H9 (cell line): ENCODE results near the gene PUM1. TPM values are rescaled to one million over a fixed set of nuclear protein-coding genes. Genes with fewer than 3 reads are reported as not detected.

ENCODE experiments used
- DNase-seq: peaks from one replicate; pipeline ENCODE4 v3.0.0-alpha.2; 2017
- H2AFZ ChIP-seq: one replicate; pipeline ENCODE4 v1.6.1; 2013; ENCODE audit warnings: mild to moderate bottlenecking, low read length, control low read depth, moderate library complexity
- H2AK5ac ChIP-seq: 2 replicates; pipeline ENCODE4 v1.6.1; 2013; ENCODE audit warnings: low read length, control low read depth, mixed read lengths; ENCODE audit not compliant: insufficient read length
- H2BK120ac ChIP-seq: one replicate; pipeline ENCODE4 v1.6.1; 2013; ENCODE audit warnings: low read depth, mild to moderate bottlenecking, low read length, control low read depth, inconsistent platforms; ENCODE audit not compliant: poor library complexity, severe bottlenecking
- H2BK12ac ChIP-seq: 2 replicates; pipeline ENCODE4 v1.6.1; 2013; ENCODE audit warnings: low read length, control low read depth, mixed read lengths, low read depth; ENCODE audit not compliant: insufficient read length
- H2BK15ac ChIP-seq: 2 replicates; pipeline ENCODE4 v1.6.1; 2013; ENCODE audit warnings: low read depth, low read length, control low read depth
- H2BK20ac ChIP-seq: one replicate; pipeline ENCODE4 v1.6.1; 2013; ENCODE audit warnings: low read depth, mild to moderate bottlenecking, low read length, control low read depth, inconsistent platforms; ENCODE audit not compliant: poor library complexity, severe bottlenecking
- H2BK5ac ChIP-seq: 2 replicates; pipeline ENCODE4 v1.6.1; 2013; ENCODE audit warnings: low read length, control low read depth, mixed read lengths; ENCODE audit not compliant: insufficient read length
- H3K14ac ChIP-seq: 2 replicates; pipeline ENCODE4 v1.6.1; 2013; ENCODE audit warnings: low read length, control low read depth; ENCODE audit not compliant: insufficient read depth
- H3K18ac ChIP-seq: 2 replicates; pipeline ENCODE4 v1.6.1; 2013; ENCODE audit warnings: low read depth, mild to moderate bottlenecking, mixed read lengths, low read length, control low read depth; ENCODE audit not compliant: insufficient read length
- H3K23ac ChIP-seq: 2 replicates; pipeline ENCODE4 v1.6.1; 2013; ENCODE audit warnings: low read length, control low read depth, mixed read lengths, low read depth; ENCODE audit not compliant: insufficient read length
- H3K23me2 ChIP-seq: 2 replicates; pipeline ENCODE4 v1.6.1; 2013; ENCODE audit warnings: low read depth, mild to moderate bottlenecking, mixed read lengths, low read length, control low read depth; ENCODE audit not compliant: insufficient read length, poor library complexity, severe bottlenecking
- H3K27ac ChIP-seq: 2 replicates; pipeline ENCODE4 v1.5.1; 2013; ENCODE audit warnings: low read length, control low read depth, mixed read lengths, low read depth; ENCODE audit not compliant: insufficient read length
- H3K27me3 ChIP-seq: 2 replicates; pipeline ENCODE4 v1.6.1; 2013; ENCODE audit warnings: low read length, control low read depth, inconsistent platforms; ENCODE audit not compliant: insufficient read depth
- H3K4ac ChIP-seq: 2 replicates; pipeline ENCODE4 v1.6.1; 2013; ENCODE audit warnings: low read depth, mild to moderate bottlenecking, control low read depth, inconsistent platforms, low read length, moderate library complexity
- H3K4me1 ChIP-seq: 2 replicates; pipeline ENCODE4 v1.6.1; 2013; ENCODE audit warnings: low read length, control low read depth, inconsistent platforms; ENCODE audit not compliant: insufficient read depth
- H3K4me2 ChIP-seq: 2 replicates; pipeline ENCODE4 v1.6.1; 2013; ENCODE audit warnings: low read length, control low read depth, mixed read lengths; ENCODE audit not compliant: insufficient read length, insufficient read depth
- H3K56ac ChIP-seq: 2 replicates; pipeline ENCODE4 v1.6.1; 2013; ENCODE audit warnings: low read depth, mild to moderate bottlenecking, mixed read lengths, low read length, control low read depth; ENCODE audit not compliant: insufficient read length
- H3K79me1 ChIP-seq: 2 replicates; pipeline ENCODE4 v1.6.1; 2013; ENCODE audit warnings: low read depth, mild to moderate bottlenecking, moderate library complexity, low read length, control low read depth, inconsistent platforms; ENCODE audit not compliant: insufficient read depth, poor library complexity, severe bottlenecking
- H3K79me2 ChIP-seq: 2 replicates; pipeline ENCODE4 v1.6.1; 2013; ENCODE audit warnings: low read length, control low read depth, inconsistent platforms; ENCODE audit not compliant: insufficient read depth
- H3K9ac ChIP-seq: 2 replicates; pipeline ENCODE4 v1.6.1; 2013; ENCODE audit warnings: low read length, control low read depth, mixed read lengths; ENCODE audit not compliant: insufficient read length; ENCODE audit errors: extremely low read depth
- H3K9me3 ChIP-seq: one replicate; pipeline ENCODE4 v1.6.1; 2013; ENCODE audit warnings: low read depth, low read length, inconsistent platforms; ENCODE audit not compliant: control insufficient read depth
- H3T11ph ChIP-seq: one replicate; pipeline ENCODE4 v1.6.1; 2013; ENCODE audit warnings: mild to moderate bottlenecking, low read length, control low read depth, inconsistent platforms
- H4K20me1 ChIP-seq: one replicate; pipeline ENCODE4 v1.6.1; 2013; ENCODE audit not compliant: control insufficient read depth, insufficient read length, insufficient read depth
- H4K5ac ChIP-seq: 2 replicates; pipeline ENCODE4 v1.6.1; 2013; ENCODE audit warnings: low read depth, mild to moderate bottlenecking, mixed read lengths, low read length, control low read depth; ENCODE audit not compliant: insufficient read length
- H4K8ac ChIP-seq: replicated peaks from 2 replicates; pipeline ENCODE4 v1.6.1; 2013; ENCODE audit warnings: low read length, control low read depth, mixed read lengths, low read depth; ENCODE audit not compliant: insufficient read length
- H4K91ac ChIP-seq: 2 replicates; pipeline ENCODE4 v1.6.1; 2013; ENCODE audit warnings: low read depth, mild to moderate bottlenecking, moderate library complexity, mixed read lengths, low read length, control low read depth; ENCODE audit not compliant: insufficient read length
- H3K27ac Mint-ChIP-seq, 3 experiments: 2 replicates in 2 of 3; 3 replicates in 1 of 3; pipeline ENCODE4 v1.8.0; 2020 to 2021; ENCODE audit warnings: mixed read lengths in 3 of 3, mild to moderate bottlenecking in 1 of 3, moderate library complexity in 1 of 3
- H3K27me3 Mint-ChIP-seq: 2 replicates; pipeline ENCODE4 v1.8.0; 2021; ENCODE audit warnings: low read depth, mild to moderate bottlenecking, moderate library complexity, mixed read lengths
- H3K36me3 Mint-ChIP-seq, 3 experiments: 2 replicates in 2 of 3; 3 replicates in 1 of 3; pipeline ENCODE4 v1.8.0; 2020 to 2021; ENCODE audit warnings: low read depth in 3 of 3, mixed read lengths in 3 of 3; ENCODE audit not compliant: insufficient read depth in 1 of 3
- H3K4me1 Mint-ChIP-seq, 2 experiments: 2 replicates each; pipeline ENCODE4 v1.8.0; 2020; ENCODE audit warnings: mixed read lengths in 2 of 2
- H3K4me3 Mint-ChIP-seq, 2 experiments: 2 replicates in 1 of 2; 3 replicates in 1 of 2; pipeline ENCODE4 v1.8.0; 2020 to 2021; ENCODE audit warnings: mild to moderate bottlenecking in 2 of 2, mixed read lengths in 2 of 2, moderate library complexity in 1 of 2
- H3K9me3 Mint-ChIP-seq, 2 experiments: 2 replicates in 1 of 2; 3 replicates in 1 of 2; pipeline ENCODE4 v1.8.0; 2020; ENCODE audit warnings: mild to moderate bottlenecking in 2 of 2, mixed read lengths in 2 of 2, moderate library complexity in 1 of 2
- WGBS: extraction: QIAGEN DNeasy Blood & Tissue Kit; methylation state at CpG from one replicate; pipeline ENCODE4 v1.1.7; 2013; ENCODE audit warnings: missing lambda C conversion rate, low lambda C conversion rate, mixed read lengths; ENCODE audit not compliant: insufficient read length; ENCODE audit errors: extremely low coverage; 5-methylcytosine and 5-hydroxymethylcytosine counted together
- total RNA-seq: library from RNA; stranded (reverse); gene quantifications from 2 replicates; pipeline ENCODE4 v1.2.1, GENCODE V29; 2021
- TF ChIP-seq, protein P1 (sequence below): fragments of 200-600 bp; sonication (generic); conservative IDR thresholded peaks from 3 replicates; pipeline ENCODE4 v1.8.0; 2021; ENCODE audit warnings: antibody characterized with exemption, mild to moderate bottlenecking

PUM1 gene
- total RNA-seq, 1 experiment from 2014 or later = 164 TPM

DNA sequence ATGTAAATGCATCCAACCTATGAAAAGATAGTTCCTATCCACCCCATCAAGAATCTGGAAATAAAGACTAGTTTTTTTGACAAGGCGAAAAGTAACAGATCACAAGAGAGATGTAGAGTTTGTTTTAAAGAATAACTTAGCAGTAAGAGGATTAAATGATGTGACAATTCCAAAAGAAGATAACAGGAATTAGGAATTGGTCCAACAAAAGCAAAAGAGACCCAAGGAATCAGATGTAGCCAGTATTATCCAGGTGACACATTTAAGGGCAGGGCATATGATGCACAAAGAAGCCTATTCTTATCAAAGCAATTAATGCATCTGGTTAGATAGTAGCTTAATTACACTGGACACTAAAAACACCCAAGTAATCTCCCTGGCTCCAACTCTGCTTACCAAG lies 53.8 kb downstream of the PUM1 start:
- Histone ChIP-seq H2BK15ac (no peak overlapping the region), H3K18ac (no peak overlapping the region), H3K9ac (no peak overlapping the region), H3K9me3 (no peaks in the 10 kb centered on the region), H4K20me1 (no peaks in the 10 kb centered on the region), H2BK5ac (no peak overlapping the region), H4K8ac (no peak overlapping the region), H2AFZ (no peak overlapping the region), H4K5ac (no peak overlapping the region), H3T11ph (no peak overlapping the region), H3K56ac (no peak overlapping the region), H3K23ac (no peak overlapping the region), H4K91ac (no peak overlapping the region), H3K4me1 (no peaks in the 10 kb centered on the region; the same call in 1 of the 2 replicates), H2BK120ac (no peak overlapping the region), H2AK5ac (no peak overlapping the region), H3K4me2 (no peak overlapping the region), H3K27ac (no peak overlapping the region), H3K4ac (no peak overlapping the region), H3K23me2 (no peaks in the 10 kb centered on the region), H3K14ac (no peak overlapping the region), H3K79me1 (no peaks in the 10 kb centered on the region), H2BK12ac (no peak overlapping the region), H3K27me3 (no peaks in the 10 kb centered on the region), H2BK20ac (no peak overlapping the region), H3K79me2 (peaks cover 42% of the 10 kb centered on the region)
- Mint-ChIP-seq H3K36me3 (peaks cover 0 to 4% (median 0%) of the 10 kb centered on the region in 3 experiments; a peak in 1 of 7 replicates), H3K4me3 (no peak overlapping the region), H3K9me3 (no peaks in the 10 kb centered on the region), H3K4me1 (peaks cover 33 to 45% of the 10 kb centered on the region in 2 experiments), H3K27ac (peak overlapping the region in 1 of 3 experiments; percentile 52; a peak in 2 of 7 replicates), H3K27me3 (no peaks in the 10 kb centered on the region)
- DNase-seq = no peak
- no CpG with 5 or more reads among the region's 1 CpG for WGBS
- TF ChIP-seq, protein P1, sequence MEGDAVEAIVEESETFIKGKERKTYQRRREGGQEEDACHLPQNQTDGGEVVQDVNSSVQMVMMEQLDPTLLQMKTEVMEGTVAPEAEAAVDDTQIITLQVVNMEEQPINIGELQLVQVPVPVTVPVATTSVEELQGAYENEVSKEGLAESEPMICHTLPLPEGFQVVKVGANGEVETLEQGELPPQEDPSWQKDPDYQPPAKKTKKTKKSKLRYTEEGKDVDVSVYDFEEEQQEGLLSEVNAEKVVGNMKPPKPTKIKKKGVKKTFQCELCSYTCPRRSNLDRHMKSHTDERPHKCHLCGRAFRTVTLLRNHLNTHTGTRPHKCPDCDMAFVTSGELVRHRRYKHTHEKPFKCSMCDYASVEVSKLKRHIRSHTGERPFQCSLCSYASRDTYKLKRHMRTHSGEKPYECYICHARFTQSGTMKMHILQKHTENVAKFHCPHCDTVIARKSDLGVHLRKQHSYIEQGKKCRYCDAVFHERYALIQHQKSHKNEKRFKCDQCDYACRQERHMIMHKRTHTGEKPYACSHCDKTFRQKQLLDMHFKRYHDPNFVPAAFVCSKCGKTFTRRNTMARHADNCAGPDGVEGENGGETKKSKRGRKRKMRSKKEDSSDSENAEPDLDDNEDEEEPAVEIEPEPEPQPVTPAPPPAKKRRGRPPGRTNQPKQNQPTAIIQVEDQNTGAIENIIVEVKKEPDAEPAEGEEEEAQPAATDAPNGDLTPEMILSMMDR = no peak
